Bronchial epithelial cell (primary cell): Measurements from ENCODE around the gene TLCD5. TPM values are rescaled to one million over a fixed set of nuclear protein-coding genes. Genes with fewer than 3 reads are reported as not detected.

Experiments used
- DNase-seq: peaks from one replicate; pipeline ENCODE4 v3.0.0-alpha.2; 2010; ENCODE audit warnings: low read depth
- FAIRE-seq: peaks from 2 replicates; lab custom pipeline; 2011; peaks lifted over from hg19 to GRCh38; lab: Jason Lieb, UNC
- H3K27me3 ChIP-seq: 2 replicates; pipeline ENCODE4 v1.5.1; 2011; ENCODE audit warnings: low read length; ENCODE audit not compliant: control insufficient read depth, insufficient read depth
- H3K36me3 ChIP-seq: 2 replicates; pipeline ENCODE4 v1.5.1; 2011; ENCODE audit warnings: low read length; ENCODE audit not compliant: control insufficient read depth, insufficient read depth
- H3K4me3 ChIP-seq: 2 replicates; pipeline ENCODE4 v1.5.1; 2011; ENCODE audit warnings: mild to moderate bottlenecking, low read depth, low read length, control low read depth
- total RNA-seq: library from RNA; depleted of rRNA; stranded (reverse); fragments of >200 nt; gene quantifications from 2 replicates; pipeline ENCODE4 v1.2.1, GENCODE V29; 2014
- TF ChIP-seq, protein P1 (sequence below): IDR thresholded peaks from 2 replicates; pipeline ENCODE4 v1.5.1; 2011; ENCODE audit warnings: mild to moderate bottlenecking, moderate library complexity, low read length, control low read depth, inconsistent platforms; ENCODE audit not compliant: insufficient read depth, severe bottlenecking

Gene TLCD5
- total RNA-seq, 1 donor from 2014 or later = 1.8 TPM

DNA sequence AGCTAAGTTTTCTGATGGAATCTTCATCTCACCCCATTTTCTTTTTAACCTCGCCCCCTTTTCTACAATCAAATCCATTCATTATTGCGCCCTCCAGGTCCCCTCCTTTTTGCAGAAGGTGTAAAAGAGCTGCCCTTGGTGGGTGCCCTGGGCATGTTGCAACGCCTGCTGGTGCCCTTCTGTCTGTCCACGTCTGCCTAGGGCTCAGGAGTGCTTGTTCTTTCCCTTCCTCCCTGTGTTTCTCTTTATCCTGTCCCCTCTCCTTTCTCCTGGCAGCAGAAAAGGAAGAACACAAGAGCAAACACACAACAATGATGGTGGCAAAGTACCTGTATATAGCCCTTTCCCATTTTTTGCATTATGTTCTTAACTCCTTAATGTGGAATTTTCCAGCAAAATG lies 6.2 kb upstream of the TLCD5 start:
- Histone ChIP-seq H3K4me3 (no peak overlapping the region), H3K27me3 (no peaks in the 10 kb centered on the region), H3K36me3 (no peaks in the 10 kb centered on the region)
- TF ChIP-seq, protein P1, sequence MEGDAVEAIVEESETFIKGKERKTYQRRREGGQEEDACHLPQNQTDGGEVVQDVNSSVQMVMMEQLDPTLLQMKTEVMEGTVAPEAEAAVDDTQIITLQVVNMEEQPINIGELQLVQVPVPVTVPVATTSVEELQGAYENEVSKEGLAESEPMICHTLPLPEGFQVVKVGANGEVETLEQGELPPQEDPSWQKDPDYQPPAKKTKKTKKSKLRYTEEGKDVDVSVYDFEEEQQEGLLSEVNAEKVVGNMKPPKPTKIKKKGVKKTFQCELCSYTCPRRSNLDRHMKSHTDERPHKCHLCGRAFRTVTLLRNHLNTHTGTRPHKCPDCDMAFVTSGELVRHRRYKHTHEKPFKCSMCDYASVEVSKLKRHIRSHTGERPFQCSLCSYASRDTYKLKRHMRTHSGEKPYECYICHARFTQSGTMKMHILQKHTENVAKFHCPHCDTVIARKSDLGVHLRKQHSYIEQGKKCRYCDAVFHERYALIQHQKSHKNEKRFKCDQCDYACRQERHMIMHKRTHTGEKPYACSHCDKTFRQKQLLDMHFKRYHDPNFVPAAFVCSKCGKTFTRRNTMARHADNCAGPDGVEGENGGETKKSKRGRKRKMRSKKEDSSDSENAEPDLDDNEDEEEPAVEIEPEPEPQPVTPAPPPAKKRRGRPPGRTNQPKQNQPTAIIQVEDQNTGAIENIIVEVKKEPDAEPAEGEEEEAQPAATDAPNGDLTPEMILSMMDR = no peak
- FAIRE-seq = no peak
- no peak for DNase-seq

DNA sequence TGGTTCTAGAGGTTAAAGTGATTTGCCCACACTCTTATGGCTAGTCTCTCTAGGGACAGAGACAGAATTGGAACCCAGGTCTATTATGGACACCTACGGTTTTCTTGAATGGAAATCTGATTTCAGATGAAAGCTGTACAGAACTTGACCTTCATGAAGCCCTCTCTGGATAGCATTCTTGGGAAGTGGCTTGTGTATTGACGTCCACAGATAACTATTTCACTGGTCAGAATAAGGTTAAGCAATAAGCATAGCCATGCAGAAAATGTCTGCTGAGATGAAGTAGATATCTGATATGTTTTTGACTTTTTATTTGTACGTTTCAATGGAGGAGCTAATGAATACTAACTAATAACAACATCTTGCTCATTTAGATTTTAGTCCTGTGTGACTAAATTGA lies 1.1 kb downstream of the TLCD5 start:
- FAIRE-seq = no peak
- Histone ChIP-seq H3K4me3 (no peak overlapping the region), H3K27me3 (no peaks in the 10 kb centered on the region), H3K36me3 (peaks cover 3% of the 10 kb centered on the region)
- TF ChIP-seq, protein P1 = no peak
- no peak for DNase-seq

DNA sequence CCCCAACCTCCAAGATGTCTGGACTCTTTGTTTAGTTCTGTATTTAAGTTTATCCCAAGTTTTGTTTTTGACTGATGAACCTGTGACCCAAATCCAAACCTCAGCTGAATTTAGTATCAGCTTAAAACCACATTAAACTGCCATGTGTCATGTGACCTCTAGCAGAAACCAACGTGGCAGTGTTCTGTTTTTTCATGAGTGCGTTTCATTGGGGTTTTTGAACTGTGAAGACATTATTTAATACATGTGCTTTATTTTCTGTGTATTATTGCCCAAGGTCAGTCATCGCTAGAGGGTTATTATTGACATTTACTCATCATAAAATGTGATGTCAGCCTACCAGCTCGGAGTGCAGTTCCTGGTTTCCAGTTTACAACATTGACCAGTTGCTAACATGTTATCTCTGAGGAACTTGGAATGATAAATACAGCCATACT lies 1.8 kb downstream of the TLCD5 start:
- Histone ChIP-seq H3K27me3 (no peaks in the 10 kb centered on the region), H3K36me3 (peaks cover 3% of the 10 kb centered on the region), H3K4me3 (no peak overlapping the region)
- TF ChIP-seq, protein P1 = no peak
- FAIRE-seq = no peak
- DNase-seq = peak; percentile 68

DNA sequence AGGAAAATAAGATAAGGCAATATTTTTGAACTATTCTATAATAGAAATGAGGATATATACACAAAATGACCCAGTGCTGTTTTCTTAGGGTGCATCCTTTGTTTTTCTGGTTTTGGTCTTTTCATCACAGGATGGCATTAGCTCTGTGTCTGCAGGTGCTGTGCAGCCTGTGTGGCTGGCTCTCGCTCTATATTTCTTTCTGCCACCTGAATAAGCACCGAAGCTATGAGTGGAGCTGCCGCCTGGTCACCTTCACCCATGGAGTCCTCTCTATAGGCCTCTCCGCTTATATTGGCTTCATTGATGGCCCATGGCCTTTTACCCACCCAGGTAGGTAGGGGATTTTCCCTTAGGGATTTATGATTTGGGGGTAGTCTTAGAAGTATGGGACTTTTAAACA lies 2.2 kb downstream of the TLCD5 start:
- no peak for DNase-seq
- no peak for FAIRE-seq
- TF ChIP-seq, protein P1 = no peak
- Histone ChIP-seq H3K4me3 (no peak overlapping the region), H3K27me3 (no peaks in the 10 kb centered on the region), H3K36me3 (peaks cover 3% of the 10 kb centered on the region)

DNA sequence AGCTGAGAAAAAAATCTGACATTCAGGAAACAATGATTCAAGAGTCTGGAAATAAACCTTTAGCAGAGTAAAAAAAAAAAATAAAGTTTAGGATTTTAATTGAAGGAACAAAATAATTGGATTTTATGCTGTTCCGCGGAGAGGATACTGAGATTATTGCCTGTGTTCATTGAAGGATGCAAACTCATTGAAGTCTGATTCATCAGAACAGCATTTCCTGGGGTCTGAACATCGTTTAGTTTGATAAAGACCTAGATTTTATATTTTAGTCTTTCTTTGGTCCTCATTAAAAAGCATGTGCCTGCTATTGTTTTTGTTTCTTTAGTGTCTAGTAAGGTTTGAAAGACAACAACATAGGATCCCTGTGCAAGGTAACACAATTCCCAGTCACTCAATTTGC lies 4.5 kb downstream of the TLCD5 start:
- FAIRE-seq = no peak
- Histone ChIP-seq H3K27me3 (no peaks in the 10 kb centered on the region), H3K4me3 (no peak overlapping the region), H3K36me3 (peaks cover 3% of the 10 kb centered on the region)
- TF ChIP-seq, protein P1 = no peak
- no peak for DNase-seq

DNA sequence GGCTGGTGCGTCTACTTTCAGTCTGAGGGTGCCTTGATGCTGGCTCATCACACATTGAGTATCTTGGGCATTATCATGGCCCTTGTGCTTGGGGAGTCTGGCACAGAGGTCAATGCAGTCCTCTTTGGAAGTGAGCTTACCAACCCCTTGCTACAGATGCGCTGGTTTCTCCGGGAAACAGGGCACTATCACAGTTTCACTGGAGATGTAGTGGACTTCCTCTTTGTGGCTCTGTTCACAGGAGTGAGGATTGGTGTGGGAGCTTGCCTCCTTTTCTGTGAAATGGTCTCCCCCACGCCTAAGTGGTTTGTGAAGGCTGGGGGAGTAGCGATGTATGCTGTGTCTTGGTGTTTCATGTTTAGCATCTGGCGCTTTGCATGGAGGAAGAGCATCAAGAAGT lies 4.9 kb downstream of the TLCD5 start:
- Histone ChIP-seq H3K4me3 (no peak overlapping the region), H3K36me3 (peaks cover 3% of the 10 kb centered on the region), H3K27me3 (no peaks in the 10 kb centered on the region)
- TF ChIP-seq, protein P1 = no peak
- FAIRE-seq (no peak), DNase-seq (no peak)
